HG03565 (cell line): ENCODE measurements around the gene GRK6.

Experiments used
- ATAC-seq: cut with Tn5 transposase; IDR thresholded peaks from one replicate; pipeline ENCODE4 v1.9.1; 2021; ENCODE audit warnings: mild to moderate bottlenecking, moderate library complexity; ENCODE audit not compliant: unreplicated experiment

The GRK6 gene

GRCh38 chr5:177426566-177427210 is at the start of gene GRK6:
GRK6 (plus strand) TSS chr5:177426676; CDS start chr5:177426846, 170 bp downstream.
- ATAC-seq = peak; percentile 5

- no peak for ATAC-seq
These were observed 48.4 kb upstream of the GRK6 start for GRCh38 chr5:177377851-177378776.

GRCh38 chr5:177378884-177379883 is 47.3 kb upstream of the GRK6 start:
- no peak for ATAC-seq

GRCh38 chr5:177380805-177381126 is 45.7 kb upstream of the GRK6 start:
- no peak for ATAC-seq

- ATAC-seq = no peak
These were observed 44.0 kb upstream of the GRK6 start for GRCh38 chr5:177382423-177383029.

- no peak for ATAC-seq
These were observed 43.3 kb upstream of the GRK6 start for GRCh38 chr5:177383181-177383580.

GRCh38 chr5:177384134-177384533 is 42.3 kb upstream of the GRK6 start, which contains the start of gene SLC34A1:
SLC34A1 (plus strand) TSS chr5:177384434; CDS start chr5:177385742, 1,308 bp downstream.
- no peak for ATAC-seq

- no peak for ATAC-seq
These were observed 40.8 kb upstream of the GRK6 start for GRCh38 chr5:177385720-177386119.

- no peak for ATAC-seq
These were observed 39.9 kb upstream of the GRK6 start for GRCh38 chr5:177386542-177386941.

- no peak for ATAC-seq
These were observed 39.1 kb upstream of the GRK6 start for GRCh38 chr5:177387405-177387804.

- ATAC-seq = no peak
These were observed 37.9 kb upstream of the GRK6 start for GRCh38 chr5:177388521-177389052.

- peak; percentile 38 for ATAC-seq
These were observed 37.0 kb upstream of the GRK6 start for GRCh38 chr5:177389241-177390169.

GRCh38 chr5:177390363-177391300 is 35.8 kb upstream of the GRK6 start:
- peak; percentile 48 for ATAC-seq

- ATAC-seq = no peak
These were observed 33.7 kb upstream of the GRK6 start for GRCh38 chr5:177392765-177393164.

- no peak for ATAC-seq
These were observed 33.2 kb upstream of the GRK6 start for GRCh38 chr5:177393206-177393765.

GRCh38 chr5:177393990-177394389 is 32.5 kb upstream of the GRK6 start:
- ATAC-seq = no peak

GRCh38 chr5:177396078-177396477 is 30.4 kb upstream of the GRK6 start:
- ATAC-seq = no peak

- no peak for ATAC-seq
These were observed 29.7 kb upstream of the GRK6 start for GRCh38 chr5:177396807-177397206.
